Thymus (tissue), 14 donors: Measurements from ENCODE around the gene CREB3L1. TPM values are rescaled to one million over a fixed set of nuclear protein-coding genes. Genes with fewer than 3 reads are reported as not detected.
A peak's percentile ranks its signal among the peaks of the same experiment; 100 is the strongest.

Source experiments
- DNase-seq, 9 donors: peaks; one replicate each; pipeline ENCODE4 v3.0.0-alpha.2; 2013; ENCODE audit warnings: low spot score in 9 of 9, low read depth in 6 of 9, missing footprints in 1 of 9
- H3K27ac ChIP-seq, 2 donors: one replicate each; pipeline ENCODE4 v1.5.1; 2013; ENCODE audit warnings: control low read depth in 1 of 2, low read depth in 1 of 2, low read length in 1 of 2, mild to moderate bottlenecking in 1 of 2, moderate library complexity in 1 of 2
- H3K27me3 ChIP-seq, 2 donors: one replicate each; pipeline ENCODE4 v1.5.1; 2013; ENCODE audit warnings: low read length in 1 of 2; ENCODE audit not compliant: control insufficient read depth in 2 of 2, insufficient read depth in 1 of 2
- H3K36me3 ChIP-seq, 2 donors: one replicate each; pipeline ENCODE4 v1.5.1; 2013; ENCODE audit warnings: low read length in 1 of 2, mild to moderate bottlenecking in 1 of 2, moderate library complexity in 1 of 2; ENCODE audit not compliant: control insufficient read depth in 2 of 2, insufficient read depth in 2 of 2
- H3K4me1 ChIP-seq, 2 donors: one replicate each; pipeline ENCODE4 v1.5.1; 2013; ENCODE audit warnings: low read length in 2 of 2; ENCODE audit not compliant: control insufficient read depth in 2 of 2, insufficient read depth in 2 of 2
- H3K4me3 ChIP-seq, 2 donors: one replicate each; pipeline ENCODE4 v1.5.1; 2013; ENCODE audit warnings: low read length in 2 of 2, control low read depth in 1 of 2, mild to moderate bottlenecking in 1 of 2
- H3K9me3 ChIP-seq, 2 donors: one replicate each; pipeline ENCODE4 v1.5.1; 2013; ENCODE audit warnings: low read length in 1 of 2, mild to moderate bottlenecking in 1 of 2; ENCODE audit not compliant: control insufficient read depth in 2 of 2, insufficient read depth in 1 of 2
- WGBS: extraction: QIAGEN DNeasy Blood & Tissue Kit; methylation state at CpG from one replicate; pipeline ENCODE4 v1.1.7; 2013; 5-methylcytosine and 5-hydroxymethylcytosine counted together
- long read RNA-seq, 10 donors: transcript quantifications; one replicate each; lab custom pipeline, GENCODE V29; 2026
- polyA plus RNA-seq: library from polyadenylated mRNA; stranded (reverse); fragments of 200-250 nt; gene quantifications from one replicate; pipeline ENCODE4 v1.2.3, GENCODE V29; 2013
- total RNA-seq: library from RNA; stranded (reverse); fragments of 120-200 nt; gene quantifications from one replicate; pipeline ENCODE4 v1.2.4, GENCODE V29; 2013
- donor health status: healthy.

The CREB3L1 gene
- 1.3 TPM for total RNA-seq
- 2.2 TPM for polyA plus RNA-seq
- long read RNA-seq, donor 1 = 0 reads
- long read RNA-seq, donor 2 = 0 reads
- long read RNA-seq, donor 3, partial matches to known transcripts = 0 of 1 reads
- long read RNA-seq, donor 3, other reads (novel, unspliced or antisense) = 0 of 1 reads
- long read RNA-seq, donor 4, partial matches to known transcripts = 0 of 1 reads
- long read RNA-seq, donor 4, other reads (novel, unspliced or antisense) = 0 of 1 reads
- long read RNA-seq, donor 5, partial matches to known transcripts = 0 of 1 reads
- long read RNA-seq, donor 5, other reads (novel, unspliced or antisense) = 0 of 1 reads
- long read RNA-seq, donor 6 = 0 reads
- long read RNA-seq, donor 7, partial matches to known transcripts = 7 of 7 reads
- long read RNA-seq, donor 7, other reads (novel, unspliced or antisense) = 0 of 7 reads
- long read RNA-seq, donor 8 = 0 reads
- long read RNA-seq, donor 9 = 0 reads
- long read RNA-seq, donor 10, partial matches to known transcripts = 0 of 1 reads
- long read RNA-seq, donor 10, other reads (novel, unspliced or antisense) = 0 of 1 reads

GRCh38 chr11:46277622-46278386, at the start of gene CREB3L1:
Gene CREB3L1 (plus strand): TSS chr11:46277662. CDS start chr11:46278112, 450 bp downstream.
- H3K27me3 ChIP-seq = peaks cover 22 to 39% of the 10 kb centered on the region in 2 donors
- H3K4me1 ChIP-seq = peaks cover 5 to 48% of the 10 kb centered on the region in 2 donors

GRCh38 chr11:46229230-46229629, 48.2 kb upstream of the CREB3L1 start:
- no peak overlapping the region for H3K27ac ChIP-seq
- 92% methylated on average over 13 of the region's 13 CpGs for WGBS
- H3K9me3 ChIP-seq = peaks cover 1% of the 10 kb centered on the region in 2 donors
- no peaks in the 10 kb centered on the region for H3K36me3 ChIP-seq
- no peak overlapping the region for H3K4me3 ChIP-seq
- H3K4me1 ChIP-seq = no peaks in the 10 kb centered on the region
- H3K27me3 ChIP-seq = peaks cover 5 to 17% of the 10 kb centered on the region in 2 donors
- no peak for DNase-seq

More at GRCh38 chr11:46277622-46278386, at the start of gene CREB3L1:
- Histone ChIP-seq H3K4me3 (peak within 1 kb of the TSS; percentile 27 to 34), H3K27ac (no peak within 1 kb of the TSS), H3K9me3 (no peaks in the 10 kb centered on the region), H3K36me3 (no peaks in the 10 kb centered on the region)
- DNase-seq = no peak
- 1% methylated on average over 61 of the region's 61 CpGs for WGBS

GRCh38 chr11:46234311-46234710, 43.2 kb upstream of the CREB3L1 start:
- Histone ChIP-seq H3K9me3 (peaks cover 1 to 4% of the 10 kb centered on the region in 2 donors), H3K27me3 (peaks cover 33 to 62% of the 10 kb centered on the region in 2 donors), H3K36me3 (no peaks in the 10 kb centered on the region), H3K27ac (no peak overlapping the region), H3K4me3 (no peak overlapping the region), H3K4me1 (peaks cover 2 to 17% of the 10 kb centered on the region in 2 donors)
- 77% methylated on average over 12 of the region's 12 CpGs for WGBS
- DNase-seq = peak in 1 of 9 donors; percentile 29

- peaks cover 2 to 19% of the 10 kb centered on the region in 2 donors for H3K4me1 ChIP-seq
- no peak overlapping the region for H3K27ac ChIP-seq
- 93% methylated on average over 1 of the region's 1 CpG for WGBS
- DNase-seq = no peak
- H3K27me3 ChIP-seq = peaks cover 37 to 64% of the 10 kb centered on the region in 2 donors
- H3K4me3 ChIP-seq = no peak overlapping the region
- H3K36me3 ChIP-seq = no peaks in the 10 kb centered on the region
- H3K9me3 ChIP-seq = peaks cover 1 to 4% of the 10 kb centered on the region in 2 donors
Measured at GRCh38 chr11:46235777-46236688, 41.4 kb upstream of the CREB3L1 start.

- 94% methylated on average over 5 of the region's 5 CpGs for WGBS
- peaks cover 1 to 4% of the 10 kb centered on the region in 2 donors for H3K9me3 ChIP-seq
- peaks cover 2 to 19% of the 10 kb centered on the region in 2 donors for H3K4me1 ChIP-seq
- no peak for DNase-seq
- H3K36me3 ChIP-seq = no peaks in the 10 kb centered on the region
- no peak overlapping the region for H3K27ac ChIP-seq
- no peak overlapping the region for H3K4me3 ChIP-seq
- H3K27me3 ChIP-seq = peaks cover 37 to 64% of the 10 kb centered on the region in 2 donors
Measured at GRCh38 chr11:46236918-46237247, 40.6 kb upstream of the CREB3L1 start.

GRCh38 chr11:46237248-46238077, 40.0 kb upstream of the CREB3L1 start:
- Histone ChIP-seq H3K36me3 (no peaks in the 10 kb centered on the region), H3K9me3 (peaks cover 1 to 4% of the 10 kb centered on the region in 2 donors), H3K4me1 (peaks cover 2 to 19% of the 10 kb centered on the region in 2 donors), H3K27ac (peak overlapping the region in 1 of 2 donors; percentile 8), H3K27me3 (peaks cover 37 to 64% of the 10 kb centered on the region in 2 donors), H3K4me3 (peak overlapping the region in 1 of 2 donors; percentile 51)
- DNase-seq = peak in 2 of 9 donors; percentile 5 to 35
- 18% methylated on average over 59 of the region's 59 CpGs for WGBS

GRCh38 chr11:46238078-46238966, 39.1 kb upstream of the CREB3L1 start:
- Histone ChIP-seq H3K36me3 (no peaks in the 10 kb centered on the region), H3K27ac (peak overlapping the region; percentile 7 to 8), H3K27me3 (peaks cover 36 to 57% of the 10 kb centered on the region in 2 donors), H3K4me1 (peaks cover 8 to 25% of the 10 kb centered on the region in 2 donors), H3K9me3 (peaks cover 0 to 4% of the 10 kb centered on the region in 2 donors), H3K4me3 (peak overlapping the region in 1 of 2 donors; percentile 51)
- DNase-seq = peak in 3 of 9 donors; percentile 44 to 59 (median 46)
- WGBS = 1% methylated on average over 70 of the region's 70 CpGs
